HG03060 (cell line): ENCODE measurements around the gene RALGAPB.

ENCODE experiments used
- ATAC-seq: cut with Tn5 transposase; IDR thresholded peaks from one replicate; pipeline ENCODE4 v1.9.1; 2021; ENCODE audit warnings: low read depth, moderate number of reproducible peaks; ENCODE audit not compliant: unreplicated experiment

RALGAPB gene

DNA sequence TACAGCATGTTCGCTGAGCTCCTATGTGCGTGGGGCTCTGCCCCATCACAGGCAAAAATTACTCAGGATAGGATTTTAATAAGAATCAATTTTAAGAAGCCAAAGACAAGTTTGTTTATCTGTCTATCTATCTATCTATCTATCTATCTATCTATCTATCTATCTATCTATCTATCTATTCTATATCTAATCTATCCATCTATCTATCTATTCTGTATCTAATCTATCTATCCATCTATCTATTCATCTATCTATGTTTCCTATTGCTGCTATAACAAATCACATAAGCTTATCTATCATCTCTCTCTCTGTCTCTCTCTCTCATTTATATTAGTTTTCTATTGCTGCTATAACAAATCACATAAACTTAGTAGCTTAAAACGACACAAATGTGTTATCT, 130.6 kb downstream of the RALGAPB start:
- ATAC-seq: no peak

DNA sequence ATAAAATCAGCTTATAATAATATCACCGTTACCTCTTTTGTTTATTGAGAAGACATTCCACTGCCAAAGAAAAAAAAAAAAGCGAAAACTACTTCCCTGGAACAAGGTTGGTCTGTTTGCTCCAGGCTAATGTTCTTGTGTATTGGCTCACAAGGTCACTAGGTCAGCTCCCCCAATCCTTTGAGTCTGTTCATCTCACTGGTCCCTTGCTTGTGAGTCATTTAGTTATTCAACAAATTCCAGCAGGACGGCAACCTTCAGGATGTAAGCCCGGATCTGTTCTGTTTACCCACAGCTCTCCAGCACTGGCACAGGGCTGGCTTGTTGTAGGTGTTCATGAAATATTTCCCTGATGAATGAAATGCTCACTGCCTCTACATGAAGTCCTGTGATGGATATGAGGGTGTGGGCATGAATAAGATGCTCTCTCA, 132.2 kb downstream of the RALGAPB start:
- no peak for ATAC-seq

DNA sequence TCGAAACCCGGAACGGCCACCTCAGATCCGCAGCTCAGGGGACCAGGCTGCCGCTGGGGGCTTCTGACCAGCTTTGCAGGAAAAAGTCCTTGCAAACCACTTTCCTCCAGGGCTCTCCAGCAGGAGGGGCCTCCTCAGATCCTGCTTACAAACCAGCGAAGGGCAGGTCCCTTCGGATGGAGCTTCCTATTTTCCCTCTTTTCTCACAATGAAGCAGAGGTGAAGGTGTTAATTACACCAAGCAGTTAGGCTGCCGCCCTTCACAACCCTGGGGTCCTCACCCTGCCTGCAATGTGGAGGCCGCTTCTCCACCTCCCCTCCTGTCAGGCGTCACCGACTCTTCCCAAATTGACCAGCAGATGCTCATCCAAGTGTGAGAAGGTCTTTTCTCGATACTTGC, 134.7 kb downstream of the RALGAPB start:
- no peak for ATAC-seq

DNA sequence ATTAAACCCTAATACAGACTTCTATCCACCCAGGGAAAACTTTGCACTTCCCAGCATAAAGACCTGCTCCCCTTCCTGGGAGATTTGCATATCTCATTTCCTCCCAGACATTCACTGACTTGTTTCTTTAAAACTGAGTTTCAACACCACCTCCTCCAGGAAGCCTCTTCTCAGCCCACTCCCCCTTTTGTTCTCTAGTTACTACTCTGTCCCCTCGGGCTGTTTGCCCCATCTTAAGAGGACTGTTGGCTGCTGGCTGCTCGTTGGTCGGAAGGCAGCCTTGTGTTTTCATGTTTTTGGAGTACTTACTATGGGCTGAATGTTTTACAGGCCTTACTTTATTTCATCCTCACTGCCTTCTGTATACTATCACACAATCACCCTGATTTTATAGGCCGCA, 135.5 kb downstream of the RALGAPB start:
- ATAC-seq: no peak

DNA sequence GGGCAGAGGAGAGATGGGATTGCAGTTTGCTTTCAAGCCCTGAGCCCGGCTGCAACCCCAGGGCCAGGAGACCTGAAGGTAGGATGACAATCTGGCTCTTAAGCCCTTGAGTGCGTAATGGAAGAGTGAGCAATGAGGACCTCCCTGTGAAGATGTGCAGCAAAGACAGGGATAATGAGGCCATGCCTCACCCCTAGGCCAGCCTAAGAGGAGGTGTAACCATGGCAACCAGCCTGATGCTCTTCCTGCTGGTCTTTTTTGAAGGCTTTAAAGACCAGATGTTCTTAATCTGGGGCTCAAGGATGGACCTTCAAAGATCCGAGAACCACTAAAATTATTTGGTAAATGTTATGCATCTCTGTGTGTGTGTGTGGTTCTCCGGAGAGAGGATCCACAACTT, 137.2 kb downstream of the RALGAPB start:
- no peak for ATAC-seq

DNA sequence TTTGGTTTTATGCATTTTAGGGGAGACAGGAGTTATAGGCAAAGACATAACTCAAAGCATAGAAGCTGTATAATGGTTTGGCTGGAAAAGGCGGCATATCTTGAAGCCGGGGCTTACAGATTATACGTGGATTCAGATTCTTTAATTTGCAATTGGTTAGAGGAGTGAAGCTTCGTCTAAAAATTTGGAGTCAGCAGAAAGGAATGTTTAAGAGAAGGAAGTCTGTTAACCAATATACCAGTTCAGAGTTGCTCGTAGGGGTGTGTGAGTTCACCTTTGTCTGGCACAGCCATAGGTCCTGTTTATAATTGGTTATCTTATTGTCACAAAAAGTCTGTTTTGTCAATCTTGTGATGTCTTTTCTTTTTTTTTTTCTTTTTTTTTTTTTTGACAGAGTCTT, 137.9 kb downstream of the RALGAPB start:
- ATAC-seq: no peak

DNA sequence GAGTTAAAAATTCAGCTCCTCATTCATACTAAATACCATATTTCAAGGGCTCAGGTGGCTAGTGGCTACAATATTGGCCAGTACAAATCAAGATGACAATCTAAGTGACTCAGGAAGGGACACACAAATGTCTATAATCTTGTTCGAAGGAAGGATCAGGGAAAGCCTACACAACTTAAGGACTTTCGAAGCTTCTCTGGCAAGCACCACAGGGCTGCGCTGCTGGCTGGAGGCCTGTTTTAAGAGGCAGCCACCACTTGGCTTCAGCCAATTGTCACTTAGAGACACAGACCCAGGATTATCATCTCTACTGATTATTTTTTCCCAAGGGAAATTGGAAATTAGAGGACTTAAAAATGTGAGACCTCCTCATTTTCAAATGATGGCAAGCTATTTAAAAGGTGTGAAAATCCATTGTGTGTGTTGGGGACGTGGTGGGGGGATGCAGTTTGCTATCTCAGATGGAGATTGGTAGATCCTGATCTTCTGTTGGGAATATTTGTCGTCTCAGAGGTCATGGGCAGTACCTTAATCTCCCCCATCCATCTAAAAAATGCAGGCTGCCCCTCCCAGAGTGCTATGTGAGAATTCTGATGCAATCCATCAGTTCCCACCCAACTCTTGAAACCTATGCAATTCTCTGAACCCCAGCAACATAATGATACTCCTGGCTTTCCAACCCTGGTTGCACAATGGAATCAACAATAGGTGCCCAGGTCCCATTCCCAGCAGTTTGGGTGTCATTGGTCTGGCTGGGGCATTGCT, 140.3 kb downstream of the RALGAPB start:
- no peak for ATAC-seq

DNA sequence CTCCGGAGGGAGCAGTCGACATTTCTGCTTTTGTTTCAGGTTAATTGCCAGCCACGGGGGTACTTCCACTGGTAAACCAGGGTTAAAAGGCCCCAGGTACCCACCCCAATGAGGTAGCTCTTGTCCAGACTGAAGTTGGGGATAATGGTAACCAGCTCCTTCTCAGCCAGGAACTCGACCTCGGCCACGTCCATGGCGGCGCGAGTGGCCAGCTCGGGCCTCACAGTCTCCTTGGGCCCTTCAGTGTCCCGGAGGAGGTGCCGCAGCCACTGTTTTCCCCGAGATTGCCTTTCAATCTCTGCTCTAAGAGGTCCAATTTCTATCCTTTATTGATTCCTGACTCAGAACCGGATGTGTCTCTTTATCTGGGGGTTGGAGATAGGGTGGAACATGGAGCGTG, 142.6 kb downstream of the RALGAPB start:
- ATAC-seq: no peak

DNA sequence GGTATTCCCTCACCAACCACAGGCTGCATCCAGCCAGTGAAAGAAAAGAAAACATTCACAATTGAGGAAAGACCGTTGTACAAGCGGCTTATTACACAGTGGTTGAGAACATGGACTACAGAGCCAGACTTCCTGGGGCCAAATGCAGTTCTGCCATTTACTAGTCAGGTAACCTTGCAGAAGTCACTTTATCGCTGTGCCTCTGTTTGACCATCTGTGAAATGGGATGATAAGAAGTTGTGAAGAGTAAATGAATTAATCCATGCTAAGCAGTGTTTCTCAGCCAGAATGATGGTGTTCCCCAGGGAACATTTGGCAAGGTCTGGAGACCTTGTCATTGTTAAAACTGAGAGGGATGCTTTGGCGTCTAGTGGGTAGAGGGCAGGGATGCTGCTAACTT, 143.8 kb downstream of the RALGAPB start:
- no peak for ATAC-seq

DNA sequence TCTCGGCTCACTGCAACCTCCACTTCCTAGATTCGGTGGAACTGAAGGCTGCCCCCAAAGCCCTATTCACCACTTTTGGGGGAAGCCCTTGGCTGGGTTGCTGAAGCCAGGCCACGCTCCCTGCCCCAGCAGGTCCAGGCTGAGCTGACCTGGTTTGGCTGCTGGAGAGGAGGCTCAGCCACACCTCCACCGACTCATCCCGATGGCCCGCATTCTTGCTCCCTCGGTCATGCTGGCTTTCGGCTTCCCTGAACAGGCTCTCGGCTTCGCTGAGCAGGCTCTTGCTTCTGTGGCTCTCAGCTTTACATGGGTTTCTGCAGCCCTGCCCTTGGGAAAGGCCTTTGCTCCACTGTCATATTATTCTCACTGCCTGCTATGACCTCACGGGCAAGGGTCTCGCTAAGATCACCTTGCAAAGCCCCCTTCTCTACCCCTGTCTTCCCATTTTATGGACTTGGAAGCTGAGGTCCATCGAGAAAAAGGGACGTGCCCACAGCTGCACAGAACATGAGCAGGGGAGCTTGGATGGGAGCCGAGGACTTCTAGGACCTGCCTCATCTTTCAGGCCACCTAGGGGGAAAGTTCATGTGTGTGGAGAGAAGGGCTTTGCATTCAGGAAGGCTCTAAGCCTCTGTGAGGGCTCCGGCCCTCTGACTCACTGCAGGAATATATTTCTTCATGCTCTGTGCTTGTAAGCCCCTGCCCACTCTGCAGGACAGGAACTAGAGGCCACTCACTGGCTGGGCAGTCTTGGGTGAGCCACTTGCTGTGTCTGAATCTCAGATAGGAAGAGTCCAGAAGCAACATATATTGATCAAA, 144.6 kb downstream of the RALGAPB start:
- no peak for ATAC-seq

DNA sequence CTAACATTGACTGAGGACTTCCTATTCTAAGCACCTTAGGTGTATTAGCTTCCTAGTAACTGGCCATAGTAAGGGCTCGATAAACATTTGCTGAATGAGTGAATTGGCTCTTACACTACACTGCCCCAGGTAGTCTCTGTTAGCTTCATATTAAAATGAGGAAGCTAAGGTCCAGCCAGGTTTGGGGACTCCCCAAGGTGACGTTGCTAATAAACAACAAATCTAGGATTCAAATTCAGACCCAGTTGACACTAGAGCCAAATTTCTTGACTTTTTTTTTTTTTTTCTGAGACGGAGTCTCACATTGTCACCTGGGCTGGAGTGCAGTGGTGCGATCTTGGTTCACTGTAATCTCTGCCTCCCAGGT, 145.2 kb downstream of the RALGAPB start:
- no peak for ATAC-seq

DNA sequence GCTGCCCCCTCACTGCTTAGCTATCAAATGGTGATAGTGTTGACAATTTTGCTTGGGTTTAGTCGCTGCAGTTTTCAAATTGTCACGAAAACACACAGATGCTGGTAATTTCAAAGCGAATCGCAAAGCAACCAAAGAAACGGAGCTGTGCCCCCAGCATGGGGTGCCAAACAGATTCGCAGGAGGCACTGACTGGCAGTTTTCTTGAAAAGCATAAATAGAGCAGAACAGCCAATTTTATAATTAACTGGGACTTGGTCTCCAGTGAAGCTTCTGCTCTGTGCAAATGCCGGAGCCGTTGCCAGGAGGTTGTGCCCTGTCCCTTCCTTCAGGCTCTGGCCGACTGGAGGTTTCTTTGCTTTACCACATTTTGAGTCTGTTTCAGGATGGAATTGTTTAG, 147.8 kb downstream of the RALGAPB start:
- ATAC-seq: no peak

DNA sequence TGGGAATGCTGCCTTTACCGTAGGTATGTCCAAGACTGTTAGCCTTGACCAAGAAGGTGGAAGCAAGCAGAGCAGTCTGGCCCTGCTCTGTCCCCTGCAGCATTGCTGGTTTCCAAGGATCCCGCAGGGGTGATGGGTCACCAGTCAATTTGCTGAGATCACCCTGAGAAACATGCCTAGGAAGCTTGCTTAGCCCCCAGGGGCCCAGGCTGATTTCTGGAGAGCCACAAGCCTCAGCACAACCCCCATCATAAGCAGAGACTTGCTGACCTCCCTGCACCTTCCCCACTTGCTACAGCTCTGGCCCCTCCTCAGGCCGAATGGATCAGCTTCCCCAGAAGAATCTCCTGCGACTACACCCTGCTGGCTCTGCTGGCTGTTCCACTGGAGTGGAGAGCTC, 150.4 kb downstream of the RALGAPB start:
- no peak for ATAC-seq

DNA sequence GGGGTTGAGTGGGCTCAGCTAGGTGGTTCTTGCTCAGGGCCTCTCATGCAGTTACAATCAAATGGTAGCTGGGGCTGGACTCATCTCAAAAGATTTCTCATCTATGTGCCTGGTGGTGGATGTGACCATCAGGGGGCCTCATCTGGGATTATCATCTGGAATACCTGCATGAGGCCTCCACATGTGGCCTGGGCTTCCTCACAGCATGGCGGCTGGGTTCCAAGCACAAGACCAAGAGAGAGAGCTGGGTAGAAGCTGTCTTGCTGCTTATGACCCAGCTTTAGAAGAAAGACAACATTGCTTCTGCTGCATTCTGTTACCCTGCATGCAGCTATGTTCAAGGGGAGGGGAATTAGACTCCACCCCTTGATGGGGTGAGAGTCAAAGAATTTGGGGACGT, 151.4 kb downstream of the RALGAPB start:
- ATAC-seq: no peak

DNA sequence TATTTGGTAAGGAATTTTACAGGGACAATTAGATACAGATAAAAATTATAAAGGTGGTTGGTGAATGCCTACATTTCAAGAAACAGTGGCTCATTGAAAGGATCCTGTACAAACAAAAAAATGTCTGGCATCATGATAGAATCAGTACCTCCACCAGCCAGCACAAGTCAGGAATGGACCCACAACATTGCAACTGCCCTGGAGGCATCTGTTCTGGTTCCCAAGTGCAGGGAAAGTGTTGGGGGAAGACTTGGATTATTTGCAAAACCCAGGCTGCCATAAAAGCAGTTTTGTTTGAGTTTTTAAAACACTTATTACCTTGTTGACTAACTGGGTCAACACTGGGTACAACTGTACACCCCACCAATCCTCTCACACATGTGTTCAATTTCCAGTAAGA, 153.3 kb downstream of the RALGAPB start:
- ATAC-seq: no peak

DNA sequence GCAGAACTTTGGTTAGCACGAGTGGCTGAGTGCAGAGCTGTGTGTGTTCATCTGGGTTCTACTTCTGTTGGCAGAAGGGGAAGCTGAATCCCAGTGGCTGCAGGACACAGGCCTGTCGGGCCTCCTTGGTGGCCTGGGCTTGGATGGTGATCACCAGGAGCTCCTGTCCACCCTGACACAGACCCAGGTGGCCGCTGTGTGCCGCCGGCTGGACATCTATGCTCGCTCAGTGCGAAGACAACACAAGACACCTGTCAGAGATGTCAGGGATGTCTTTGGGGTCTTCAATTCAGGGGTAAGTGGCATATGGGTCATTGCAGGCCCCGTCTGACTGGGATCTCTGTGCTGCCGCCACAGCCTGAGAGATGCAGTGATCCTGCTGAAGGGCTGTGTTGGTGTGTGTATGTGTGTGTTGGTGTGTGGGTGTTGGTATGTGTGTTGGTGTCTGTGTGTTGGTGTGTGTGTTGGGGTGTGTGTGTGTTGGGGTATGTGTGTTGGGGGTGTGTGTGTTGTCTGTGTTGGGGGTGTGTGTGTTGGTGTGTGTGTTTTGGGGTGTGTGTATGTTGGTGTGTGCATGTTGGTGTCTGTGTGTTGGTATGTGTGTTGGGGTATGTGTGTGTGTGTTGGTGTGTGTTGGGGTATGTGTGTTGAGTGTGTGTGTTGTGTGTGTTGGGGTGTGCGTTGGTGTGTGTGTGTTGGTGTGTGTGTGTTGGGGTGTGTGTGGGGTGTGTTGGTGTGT, 154.4 kb downstream of the RALGAPB start:
- no peak for ATAC-seq
